ENCODE results near the gene SLITRK4. TPM values are rescaled to one million over a fixed set of nuclear protein-coding genes. Genes with fewer than 3 reads are reported as not detected.

The SLITRK4 gene
- under 1 TPM; 0.02 to 0.06 TPM for polyA plus RNA-seq

- Histone ChIP-seq H3K36me3 (ENCODE audit: control insufficient read depth in 2 of 2, insufficient read depth in 2 of 2, low read length in 1 of 2) (no peaks in the 10 kb centered on the region), H3K27me3 (ENCODE audit: control insufficient read depth in 1 of 2, insufficient read depth in 2 of 2, low read length in 2 of 2) (peaks cover 0 to 4% of the 10 kb centered on the region in 2 donors), H3K4me1 (ENCODE audit: control insufficient read depth in 2 of 2, insufficient read depth in 2 of 2, low read length in 1 of 2) (peaks cover 0 to 2% of the 10 kb centered on the region in 2 donors), H3K9me3 (ENCODE audit: control insufficient read depth in 2 of 2, insufficient read depth in 1 of 2, low read depth in 1 of 2, low read length in 1 of 2) (no peaks in the 10 kb centered on the region), H3K27ac (ENCODE audit: low read depth in 2 of 2, low read length in 1 of 2) (no peak within 1 kb of the TSS), H3K4me3 (ENCODE audit: low read depth in 1 of 2, low read length in 2 of 2) (peak within 1 kb of the TSS in 1 of 2 donors; percentile 32)
- WGBS, 2 donors = 6 to 40% methylated on average over 9 to 10 of the region's 10 CpGs
Observed at GRCh38 chrX:143635915-143636314, at the start of gene SLITRK4. TSS of gene SLITRK4 (minus strand) at chrX:143636101. CDS start at chrX:143631108, 4,993 bp downstream.

- 45 to 49% methylated on average over 3 of the region's 3 CpGs for WGBS, 2 donors
- Histone ChIP-seq H3K27ac (ENCODE audit: low read depth in 2 of 2, low read length in 1 of 2) (no peak overlapping the region), H3K4me1 (ENCODE audit: control insufficient read depth in 2 of 2, insufficient read depth in 2 of 2, low read length in 1 of 2) (no peaks in the 10 kb centered on the region), H3K4me3 (ENCODE audit: low read depth in 1 of 2, low read length in 2 of 2) (no peak overlapping the region), H3K36me3 (ENCODE audit: control insufficient read depth in 2 of 2, insufficient read depth in 2 of 2, low read length in 1 of 2) (no peaks in the 10 kb centered on the region), H3K9me3 (ENCODE audit: control insufficient read depth in 2 of 2, insufficient read depth in 1 of 2, low read depth in 1 of 2, low read length in 1 of 2) (no peaks in the 10 kb centered on the region), H3K27me3 (ENCODE audit: control insufficient read depth in 1 of 2, insufficient read depth in 2 of 2, low read length in 2 of 2) (no peaks in the 10 kb centered on the region)
Observed at GRCh38 chrX:143683486-143683885, 47.6 kb upstream of the SLITRK4 start.

- Histone ChIP-seq H3K27ac (ENCODE audit: low read depth in 2 of 2, low read length in 1 of 2) (no peak overlapping the region), H3K9me3 (ENCODE audit: control insufficient read depth in 2 of 2, insufficient read depth in 1 of 2, low read depth in 1 of 2, low read length in 1 of 2) (no peaks in the 10 kb centered on the region), H3K4me1 (ENCODE audit: control insufficient read depth in 2 of 2, insufficient read depth in 2 of 2, low read length in 1 of 2) (no peaks in the 10 kb centered on the region), H3K27me3 (ENCODE audit: control insufficient read depth in 1 of 2, insufficient read depth in 2 of 2, low read length in 2 of 2) (no peaks in the 10 kb centered on the region), H3K4me3 (ENCODE audit: low read depth in 1 of 2, low read length in 2 of 2) (no peak overlapping the region), H3K36me3 (ENCODE audit: control insufficient read depth in 2 of 2, insufficient read depth in 2 of 2, low read length in 1 of 2) (no peaks in the 10 kb centered on the region)
- WGBS, 2 donors = 60 to 64% methylated on average over 4 of the region's 4 CpGs
Observed at GRCh38 chrX:143674926-143675325, 39.0 kb upstream of the SLITRK4 start.

- no peaks in the 10 kb centered on the region for H3K4me1 ChIP-seq (ENCODE audit: control insufficient read depth in 2 of 2, insufficient read depth in 2 of 2, low read length in 1 of 2)
- no peak overlapping the region for H3K4me3 ChIP-seq (ENCODE audit: low read depth in 1 of 2, low read length in 2 of 2)
- H3K27me3 ChIP-seq (ENCODE audit: control insufficient read depth in 1 of 2, insufficient read depth in 2 of 2, low read length in 2 of 2) = no peaks in the 10 kb centered on the region
- no peaks in the 10 kb centered on the region for H3K36me3 ChIP-seq (ENCODE audit: control insufficient read depth in 2 of 2, insufficient read depth in 2 of 2, low read length in 1 of 2)
- H3K27ac ChIP-seq (ENCODE audit: low read depth in 2 of 2, low read length in 1 of 2) = no peak overlapping the region
- WGBS, 2 donors = 12 to 16% methylated on average over 5 of the region's 5 CpGs
- no peaks in the 10 kb centered on the region for H3K9me3 ChIP-seq (ENCODE audit: control insufficient read depth in 2 of 2, insufficient read depth in 1 of 2, low read depth in 1 of 2, low read length in 1 of 2)
Observed at GRCh38 chrX:143669395-143669794, 33.5 kb upstream of the SLITRK4 start.

- H3K4me3 ChIP-seq (ENCODE audit: low read depth in 1 of 2, low read length in 2 of 2) = no peak overlapping the region
Observed at GRCh38 chrX:143664302-143664701, 28.4 kb upstream of the SLITRK4 start.

GRCh38 chrX:143663755-143664154, 27.9 kb upstream of the SLITRK4 start:
- H3K4me3 ChIP-seq (ENCODE audit: low read depth in 1 of 2, low read length in 2 of 2) = no peak overlapping the region
- 52 to 57% methylated on average over 5 of the region's 5 CpGs for WGBS, 2 donors

More at GRCh38 chrX:143664302-143664701, 28.4 kb upstream of the SLITRK4 start:
- Histone ChIP-seq H3K27me3 (ENCODE audit: control insufficient read depth in 1 of 2, insufficient read depth in 2 of 2, low read length in 2 of 2) (no peaks in the 10 kb centered on the region), H3K27ac (ENCODE audit: low read depth in 2 of 2, low read length in 1 of 2) (no peak overlapping the region), H3K4me1 (ENCODE audit: control insufficient read depth in 2 of 2, insufficient read depth in 2 of 2, low read length in 1 of 2) (no peaks in the 10 kb centered on the region), H3K36me3 (ENCODE audit: control insufficient read depth in 2 of 2, insufficient read depth in 2 of 2, low read length in 1 of 2) (no peaks in the 10 kb centered on the region), H3K9me3 (ENCODE audit: control insufficient read depth in 2 of 2, insufficient read depth in 1 of 2, low read depth in 1 of 2, low read length in 1 of 2) (no peaks in the 10 kb centered on the region)
- 35 to 45% methylated on average over 5 of the region's 5 CpGs for WGBS, 2 donors

GRCh38 chrX:143661286-143661685, 25.4 kb upstream of the SLITRK4 start:
- Histone ChIP-seq H3K36me3 (ENCODE audit: control insufficient read depth in 2 of 2, insufficient read depth in 2 of 2, low read length in 1 of 2) (no peaks in the 10 kb centered on the region), H3K27me3 (ENCODE audit: control insufficient read depth in 1 of 2, insufficient read depth in 2 of 2, low read length in 2 of 2) (no peaks in the 10 kb centered on the region), H3K27ac (ENCODE audit: low read depth in 2 of 2, low read length in 1 of 2) (no peak overlapping the region), H3K4me1 (ENCODE audit: control insufficient read depth in 2 of 2, insufficient read depth in 2 of 2, low read length in 1 of 2) (no peaks in the 10 kb centered on the region), H3K4me3 (ENCODE audit: low read depth in 1 of 2, low read length in 2 of 2) (no peak overlapping the region), H3K9me3 (ENCODE audit: control insufficient read depth in 2 of 2, insufficient read depth in 1 of 2, low read depth in 1 of 2, low read length in 1 of 2) (no peaks in the 10 kb centered on the region)

More at GRCh38 chrX:143663755-143664154, 27.9 kb upstream of the SLITRK4 start:
- Histone ChIP-seq H3K27ac (ENCODE audit: low read depth in 2 of 2, low read length in 1 of 2) (no peak overlapping the region), H3K4me1 (ENCODE audit: control insufficient read depth in 2 of 2, insufficient read depth in 2 of 2, low read length in 1 of 2) (no peaks in the 10 kb centered on the region), H3K9me3 (ENCODE audit: control insufficient read depth in 2 of 2, insufficient read depth in 1 of 2, low read depth in 1 of 2, low read length in 1 of 2) (no peaks in the 10 kb centered on the region), H3K27me3 (ENCODE audit: control insufficient read depth in 1 of 2, insufficient read depth in 2 of 2, low read length in 2 of 2) (no peaks in the 10 kb centered on the region), H3K36me3 (ENCODE audit: control insufficient read depth in 2 of 2, insufficient read depth in 2 of 2, low read length in 1 of 2) (no peaks in the 10 kb centered on the region)

- Histone ChIP-seq H3K36me3 (ENCODE audit: control insufficient read depth in 2 of 2, insufficient read depth in 2 of 2, low read length in 1 of 2) (no peaks in the 10 kb centered on the region), H3K4me3 (ENCODE audit: low read depth in 1 of 2, low read length in 2 of 2) (no peak overlapping the region), H3K4me1 (ENCODE audit: control insufficient read depth in 2 of 2, insufficient read depth in 2 of 2, low read length in 1 of 2) (no peaks in the 10 kb centered on the region), H3K27ac (ENCODE audit: low read depth in 2 of 2, low read length in 1 of 2) (no peak overlapping the region), H3K9me3 (ENCODE audit: control insufficient read depth in 2 of 2, insufficient read depth in 1 of 2, low read depth in 1 of 2, low read length in 1 of 2) (no peaks in the 10 kb centered on the region), H3K27me3 (ENCODE audit: control insufficient read depth in 1 of 2, insufficient read depth in 2 of 2, low read length in 2 of 2) (no peaks in the 10 kb centered on the region)
- 23 to 29% methylated on average over 2 of the region's 2 CpGs for WGBS, 2 donors
Observed at GRCh38 chrX:143648705-143649104, 12.8 kb upstream of the SLITRK4 start.

GRCh38 chrX:143642426-143642825, 6.5 kb upstream of the SLITRK4 start:
- no peak overlapping the region for H3K4me3 ChIP-seq (ENCODE audit: low read depth in 1 of 2, low read length in 2 of 2)
- H3K27me3 ChIP-seq (ENCODE audit: control insufficient read depth in 1 of 2, insufficient read depth in 2 of 2, low read length in 2 of 2) = no peaks in the 10 kb centered on the region
- H3K9me3 ChIP-seq (ENCODE audit: control insufficient read depth in 2 of 2, insufficient read depth in 1 of 2, low read depth in 1 of 2, low read length in 1 of 2) = no peaks in the 10 kb centered on the region
- H3K4me1 ChIP-seq (ENCODE audit: control insufficient read depth in 2 of 2, insufficient read depth in 2 of 2, low read length in 1 of 2) = no peaks in the 10 kb centered on the region
- 68 to 72% methylated on average over 3 of the region's 3 CpGs for WGBS, 2 donors
- no peaks in the 10 kb centered on the region for H3K36me3 ChIP-seq (ENCODE audit: control insufficient read depth in 2 of 2, insufficient read depth in 2 of 2, low read length in 1 of 2)
- no peak overlapping the region for H3K27ac ChIP-seq (ENCODE audit: low read depth in 2 of 2, low read length in 1 of 2)

- no peaks in the 10 kb centered on the region for H3K27me3 ChIP-seq (ENCODE audit: control insufficient read depth in 1 of 2, insufficient read depth in 2 of 2, low read length in 2 of 2)
- H3K27ac ChIP-seq (ENCODE audit: low read depth in 2 of 2, low read length in 1 of 2) = no peak overlapping the region
- no peak overlapping the region for H3K4me3 ChIP-seq (ENCODE audit: low read depth in 1 of 2, low read length in 2 of 2)
- no peaks in the 10 kb centered on the region for H3K36me3 ChIP-seq (ENCODE audit: control insufficient read depth in 2 of 2, insufficient read depth in 2 of 2, low read length in 1 of 2)
- H3K9me3 ChIP-seq (ENCODE audit: control insufficient read depth in 2 of 2, insufficient read depth in 1 of 2, low read depth in 1 of 2, low read length in 1 of 2) = no peaks in the 10 kb centered on the region
- 31 to 40% methylated on average over 2 of the region's 2 CpGs for WGBS, 2 donors
- H3K4me1 ChIP-seq (ENCODE audit: control insufficient read depth in 2 of 2, insufficient read depth in 2 of 2, low read length in 1 of 2) = peaks cover 0 to under 1% of the 10 kb centered on the region in 2 donors
Observed at GRCh38 chrX:143636831-143637230, 930 bp upstream of the SLITRK4 start.
